GM12878 (cell line): ENCODE data around the gene IGF2R. TPM values are rescaled to one million over a fixed set of nuclear protein-coding genes. Genes with fewer than 3 reads are reported as not detected.

ENCODE experiments used
- ATAC-seq: fragments of 200-7000 bp; cut with Tn5 transposase; 3 replicates; pipeline ENCODE4 v1.9.1; 2020; ENCODE audit warnings: mild to moderate bottlenecking, moderate library complexity
- BruUV-seq: library from RNA; stranded (reverse); fragments of 400-500 nt; replicated peaks from 2 replicates; lab custom pipeline; 2021; lab: Mats Ljungman, UMichigan
- CTCF ChIA-PET: fragments of 300-600 bp; sonication (Branson Sonifier 250); formaldehyde crosslinking; extraction: SDS; loops from one replicate; lab custom pipeline; 2021; ENCODE audit warnings: inconsistent platforms; lab: Yijun Ruan, JAX
- POLR2A ChIA-PET: fragments of 350-600 bp; formaldehyde crosslinking; extraction: SDS; loops from one replicate; lab custom pipeline; 2021; ENCODE audit warnings: inconsistent platforms; lab: Charles Lee
- RAD21 ChIA-PET: fragments of 300-600 bp; sonication (Branson Sonifier 250); formaldehyde crosslinking; loops from one replicate; lab custom pipeline; 2023; ENCODE audit warnings: antibody characterized with exemption; ENCODE audit not compliant: unreplicated experiment; lab: Charles Lee
- SMC1A ChIA-PET: fragments of 300-600 bp; sonication (Branson Sonifier 250); formaldehyde crosslinking; loops from one replicate; lab custom pipeline; 2023; ENCODE audit not compliant: unreplicated experiment, uncharacterized antibody; lab: Charles Lee
- DNase-seq: peaks from one replicate; pipeline ENCODE4 v3.0.0-alpha.2; 2011; ENCODE audit warnings: low read depth, low spot score
- FAIRE-seq: peaks from 3 replicates; lab custom pipeline; 2011; peaks lifted over from hg19 to GRCh38; lab: Jason Lieb, UNC
- H2AFZ ChIP-seq: 2 replicates; pipeline ENCODE4 v1.6.0; 2011; ENCODE audit warnings: low read depth, low read length, control low read depth; ENCODE audit not compliant: control insufficient read depth
- H3K27ac ChIP-seq: 2 replicates; pipeline ENCODE4 v1.5.1; 2011; ENCODE audit warnings: control low read depth; ENCODE audit not compliant: control insufficient read depth, insufficient read depth
- H3K27me3 ChIP-seq, 2 experiments: replicated peaks in 1 of 2; 2 replicates each; pipeline versions ENCODE4 v1.6.0 to v1.6.1; 2011; ENCODE audit warnings: low read length in 1 of 2; ENCODE audit not compliant: control insufficient read depth in 2 of 2, insufficient read depth in 2 of 2
- H3K36me3 ChIP-seq, 2 experiments: 2 replicates each; pipeline ENCODE4 v1.5.1; 2011; ENCODE audit warnings: low read length in 1 of 2; ENCODE audit not compliant: control insufficient read depth in 2 of 2, insufficient read depth in 2 of 2
- H3K4me1 ChIP-seq: 2 replicates; pipeline ENCODE4 v1.6.1; 2011; ENCODE audit warnings: mild to moderate bottlenecking, low read length, moderate library complexity, mixed read lengths; ENCODE audit not compliant: control insufficient read depth, insufficient read depth
- H3K4me2 ChIP-seq: 2 replicates; pipeline ENCODE4 v1.6.0; 2011; ENCODE audit warnings: control low read depth; ENCODE audit not compliant: control insufficient read depth, insufficient read depth
- H3K4me3 ChIP-seq: fragments of 200-600 bp; sonication (generic); 2 replicates; pipeline ENCODE4 v1.5.1; 2016
- H3K79me2 ChIP-seq: 2 replicates; pipeline ENCODE4 v1.6.0; 2011; ENCODE audit warnings: low read length; ENCODE audit not compliant: control insufficient read depth, insufficient read depth
- H3K9ac ChIP-seq: 2 replicates; pipeline ENCODE4 v1.8.0; 2011; ENCODE audit warnings: low read length, control low read depth, mixed read lengths; ENCODE audit not compliant: control insufficient read depth, insufficient read depth
- H3K9me3 ChIP-seq: replicated peaks from 3 replicates; pipeline ENCODE4 v1.5.1; 2011; ENCODE audit warnings: mild to moderate bottlenecking, low read length; ENCODE audit not compliant: control insufficient read depth, insufficient read depth
- H4K20me1 ChIP-seq: 2 replicates; pipeline ENCODE4 v1.6.0; 2011; ENCODE audit not compliant: control insufficient read depth, insufficient read depth
- CHD1 ChIP-seq: IDR thresholded peaks from 2 replicates; pipeline ENCODE4 v1.6.1; 2012; ENCODE audit warnings: low read depth, low read length, improper control_type of control experiment
- GABPA ChIP-seq: IDR thresholded peaks from 2 replicates; pipeline ENCODE4 v1.6.1; 2014; ENCODE audit warnings: antibody characterized with exemption, low read depth, mild to moderate bottlenecking, inconsistent platforms
- HDAC2 ChIP-seq: fragments of 200-600 bp; sonication (generic); IDR thresholded peaks from 2 replicates; pipeline ENCODE4 v1.6.1; 2017
- KAT2A ChIP-seq: conservative IDR thresholded peaks from 2 replicates; pipeline ENCODE4 v1.6.1; 2011; ENCODE audit warnings: low read depth, low read length; ENCODE audit not compliant: control insufficient read depth
- KLF5 ChIP-seq: fragments of 450-650 bp; IDR thresholded peaks from 2 replicates; pipeline ENCODE4 v1.6.1; 2014; ENCODE audit warnings: mild to moderate bottlenecking; ENCODE audit not compliant: partially characterized antibody
- MXI1 ChIP-seq: fragments of 150-350 bp; IDR thresholded peaks from 2 replicates; pipeline ENCODE4 v1.6.1; 2011; ENCODE audit warnings: low read depth, mild to moderate bottlenecking, inconsistent platforms, low read length, improper control_type of control experiment
- PML ChIP-seq: IDR thresholded peaks from 2 replicates; pipeline ENCODE4 v1.6.1; 2012; ENCODE audit warnings: low read length, inconsistent platforms
- POLR2AphosphoS2 ChIP-seq: IDR thresholded peaks from 2 replicates; pipeline ENCODE4 v1.6.1; 2011; ENCODE audit warnings: low read depth, mild to moderate bottlenecking, low read length, improper control_type of control experiment, moderate library complexity
- PRDM15 ChIP-seq: fragments of 450-650 bp; formaldehyde crosslinking; IDR thresholded peaks from 2 replicates; pipeline ENCODE4 v1.4.0; 2020; ENCODE audit warnings: mild to moderate bottlenecking, moderate library complexity
- SMC3 ChIP-seq: IDR thresholded peaks from 2 replicates; pipeline ENCODE4 v1.6.1; 2011; ENCODE audit warnings: low read length, improper control_type of control experiment, borderline replicate concordance
- TCF12 ChIP-seq: IDR thresholded peaks from 2 replicates; pipeline ENCODE4 v1.6.1; 2011; ENCODE audit warnings: low read depth, mild to moderate bottlenecking, low read length
- TCF7 ChIP-seq: IDR thresholded peaks from 2 replicates; pipeline ENCODE4 v1.6.1; 2014; ENCODE audit warnings: antibody characterized with exemption, borderline replicate concordance
- ZNF622 ChIP-seq: fragments of 450-650 bp; IDR thresholded peaks from 2 replicates; pipeline ENCODE4 v1.6.1; 2017; ENCODE audit warnings: mild to moderate bottlenecking, inconsistent platforms
- ZNF687 ChIP-seq: fragments of 450-650 bp; IDR thresholded peaks from 2 replicates; pipeline ENCODE4 v1.6.1; 2017; ENCODE audit warnings: mild to moderate bottlenecking, moderate library complexity
- WGBS: methylation state at CpG from one replicate; pipeline ENCODE4 v1.1.6; 2016; ENCODE audit warnings: low lambda C conversion rate; ENCODE audit not compliant: insufficient replicate concordance, insufficient coverage; ENCODE audit errors: missing lambda C conversion rate; 5-methylcytosine and 5-hydroxymethylcytosine counted together
- in situ Hi-C: fragments of 300-500 bp; cut with MboI; formaldehyde crosslinking; loops from 9 replicates; pipeline ENCODE4 v1.14.3; 2018; ENCODE audit warnings: mixed read lengths
- intact Hi-C: fragments of 100-400 bp; cut with micrococcal nuclease; formaldehyde crosslinking; loops from one replicate; pipeline ENCODE4 v1.14.2; 2022; ENCODE audit not compliant: unreplicated experiment
- polyA plus RNA-seq, 11 experiments: library from polyadenylated mRNA; depleted of rRNA in 4 of 11; unstranded in 6 of 11; stranded (reverse) in 5 of 11; fragments of >200 nt; fragmentation: Nextera tagmentation in 4 of 11; fragmentation: Illumina TruSeq in 1 of 11; extraction: Ambion mirVana in 4 of 11; extraction: Trizol in 1 of 11; gene quantifications; 1 replicate in 1 of 11; 2 replicates in 10 of 11; pipeline versions ENCODE4 v1.2.1 to v1.2.3, GENCODE V29; 2011 to 2016; ENCODE audit warnings: inconsistent platforms in 2 of 11, missing spikeins in 2 of 11, low read depth in 1 of 11
- total RNA-seq, 4 experiments: library from RNA; depleted of rRNA in 3 of 4; stranded (reverse); fragments of >200 nt in 3 of 4; fragmentation: Illumina TruSeq in 1 of 4; extraction: Trizol in 1 of 4; gene quantifications; 2 replicates each; pipeline versions ENCODE4 v1.2.1 to v1.2.3, GENCODE V29; 2013 to 2021

Gene IGF2R
- total and polyA plus RNA-seq, 10 of the 15 experiments (the other 5 are each of a cell fraction or from before 2014, with no cell fraction given), result 1.00 to 40.1 (median 16.8) TPM

GRCh38 chr6:160088784-160089533, 120.1 kb downstream of the IGF2R start:
- Histone ChIP-seq H3K79me2 (no peaks in the 10 kb centered on the region), H3K27ac (no peak overlapping the region), H3K4me1 (no peaks in the 10 kb centered on the region), H3K4me2 (no peak overlapping the region), H3K36me3 (peaks cover 24 to 30% of the 10 kb centered on the region in 2 experiments), H3K27me3 (no peaks in the 10 kb centered on the region), H2AFZ (no peak overlapping the region), H3K9ac (no peak overlapping the region), H3K9me3 (no peaks in the 10 kb centered on the region), H4K20me1 (no peaks in the 10 kb centered on the region), H3K4me3 (no peak overlapping the region)
- no peak for FAIRE-seq
- 93% methylated on average over 21 of the region's 21 CpGs for WGBS
- BruUV-seq, result no TSS peak
- intact Hi-C loops (no loop called here), in situ Hi-C loops (no loop called here)
- POLR2A ChIA-PET, result no interaction called here
- ATAC-seq, result no peak
- CTCF ChIA-PET, result interaction anchor here (1.2 to 2.3 kb wide), 3 partner anchors 11 to 367 kb away, joined by 3 to 6 read pairs (median 6); no protein-coding TSS in a partner anchor
- no peak for DNase-seq
- RAD21 ChIA-PET, result interaction anchor here (0.5 kb wide), 1 partner anchor 226 kb away, joined by 3 read pairs; no protein-coding TSS in a partner anchor
- SMC1A ChIA-PET, result no interaction called here
- no peak for TF ChIP-seq MXI1
- no peak for TF ChIP-seq PRDM15 (CRISPR knock-in tag)
- no peak for TF ChIP-seq CHD1
- TF ChIP-seq KLF5, result no peak
- TF ChIP-seq SMC3, result no peak
- no peak for TF ChIP-seq GABPA
- no peak for TF ChIP-seq HDAC2
- no peak for TF ChIP-seq ZNF687
- no peak for TF ChIP-seq PML
- TF ChIP-seq POLR2AphosphoS2, result no peak
- TF ChIP-seq KAT2A, result no peak
- TF ChIP-seq TCF12, result no peak
- no peak for TF ChIP-seq ZNF622
- TF ChIP-seq TCF7, result no peak
